ENCODE results near the gene RASGRP1.

DNA sequence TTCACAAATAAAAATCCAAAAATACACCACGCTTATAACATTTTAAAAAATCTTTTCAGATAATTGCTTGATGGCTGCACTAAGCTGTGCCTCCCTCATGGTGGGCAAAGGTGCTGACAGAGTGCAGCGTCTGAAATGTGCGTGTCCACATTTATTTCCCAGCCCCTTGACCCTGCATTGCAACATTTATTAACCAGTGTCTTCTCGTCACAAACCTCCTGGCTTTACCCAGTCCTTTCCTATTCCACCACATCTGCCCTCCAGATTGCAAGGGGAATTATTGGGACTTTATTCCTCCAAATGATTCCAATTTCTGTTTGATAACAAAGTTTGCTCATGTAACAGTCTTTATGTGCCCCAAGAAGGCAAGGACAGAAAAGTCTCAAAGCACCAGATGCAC, 5.5 kb downstream of the RASGRP1 start:
- TF ChIP-seq GATA2 (IDR thresholded peaks at IDR 0.05; ENCODE audit: low read depth, low read length) = no peak
- no peak for TF ChIP-seq GATA3 (IDR thresholded peaks at IDR 0.05; ENCODE audit: low read depth, low read length)
